NCI-H146 (cell line): ENCODE data around the gene GTF2H4.
"Not testable (repeated sequence)": the region's sequence is repeated elsewhere in the genome, so short reads cannot be mapped to it uniquely, and the experiment has no call there.

Experiments
- DNase-seq: peaks from one replicate; lab custom pipeline; 2025; lab: John Stamatoyannopoulos, UW

Gene GTF2H4

DNA sequence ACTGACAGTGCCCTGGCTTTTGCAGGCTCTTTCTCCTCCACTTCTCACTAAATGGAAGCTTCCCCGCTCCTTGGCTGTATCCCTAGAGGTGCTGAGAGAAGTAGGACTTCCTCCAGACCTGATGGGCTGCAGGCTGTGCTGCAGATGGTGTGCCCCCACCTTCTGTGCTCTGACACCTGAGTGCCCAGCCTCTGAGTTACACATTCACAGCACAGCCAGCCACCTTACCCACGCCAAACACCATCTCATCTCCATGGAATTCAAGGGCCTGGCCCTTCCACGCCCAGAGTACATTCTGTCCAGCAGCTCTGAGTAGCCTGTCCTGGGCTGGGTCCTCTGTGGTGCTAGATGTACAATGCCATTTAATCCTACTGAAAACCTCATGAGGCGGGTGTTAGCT lies 18.6 kb downstream of the GTF2H4 start:
- DNase-seq, result no peak

DNA sequence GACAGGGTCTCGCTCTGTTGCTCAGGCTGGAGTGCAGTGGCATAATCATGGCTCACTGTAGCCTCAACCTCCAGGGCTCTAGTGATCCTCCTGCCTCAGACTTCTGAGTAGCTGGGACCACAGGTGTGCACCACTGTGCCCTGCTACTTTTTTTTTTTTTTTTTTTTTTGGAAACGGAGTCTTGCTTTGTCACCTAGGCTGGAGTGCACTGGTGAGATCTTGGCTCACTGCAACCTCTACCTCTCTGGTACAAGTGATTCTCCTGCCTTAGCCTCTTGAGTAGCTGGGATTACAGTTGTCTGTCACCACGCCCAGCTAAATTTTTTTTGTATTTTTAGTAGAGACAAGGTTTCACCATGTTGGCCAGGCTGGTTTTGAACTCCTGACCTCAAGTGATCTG lies 19.1 kb downstream of the GTF2H4 start:
- DNase-seq, result not testable (repeated sequence)

DNA sequence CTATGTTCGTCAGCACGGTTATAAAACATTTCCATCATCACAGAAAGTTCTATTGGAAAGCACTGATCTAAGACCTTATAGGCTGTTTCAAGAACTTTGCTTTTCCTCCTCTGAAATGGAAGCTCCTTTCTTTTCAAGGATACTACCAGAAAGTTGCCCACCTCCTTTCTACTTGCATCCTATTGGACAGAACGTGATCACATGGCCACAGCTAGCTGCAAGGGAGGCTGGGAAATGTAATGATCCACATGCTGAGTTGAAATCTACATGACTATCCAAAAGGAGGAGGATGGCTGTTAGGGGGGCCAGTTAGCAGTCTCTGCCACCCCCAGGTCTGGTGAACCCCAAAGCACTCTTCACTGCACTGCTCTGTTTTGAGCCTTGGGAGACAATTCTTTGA lies 20.7 kb downstream of the GTF2H4 start:
- no peak for DNase-seq

DNA sequence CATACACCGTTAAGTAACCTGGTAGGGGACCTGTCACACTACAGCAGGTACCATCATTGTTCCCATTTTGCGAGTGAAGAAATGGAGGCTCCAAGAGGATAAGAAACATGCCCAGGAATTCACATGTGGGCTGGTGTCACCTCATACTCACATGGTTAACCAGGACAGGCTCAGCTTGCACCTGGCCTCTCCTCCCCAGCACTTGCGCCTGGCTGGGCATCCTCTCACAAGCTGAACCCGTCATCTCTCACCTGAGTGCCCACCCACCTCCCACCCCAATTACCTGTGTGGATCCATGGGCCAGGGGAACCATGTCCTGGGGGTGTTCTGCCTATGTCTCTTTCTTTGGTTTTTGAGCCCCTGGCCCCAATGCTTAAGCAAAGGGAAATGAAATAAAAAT lies 22.5 kb downstream of the GTF2H4 start:
- no peak for DNase-seq

DNA sequence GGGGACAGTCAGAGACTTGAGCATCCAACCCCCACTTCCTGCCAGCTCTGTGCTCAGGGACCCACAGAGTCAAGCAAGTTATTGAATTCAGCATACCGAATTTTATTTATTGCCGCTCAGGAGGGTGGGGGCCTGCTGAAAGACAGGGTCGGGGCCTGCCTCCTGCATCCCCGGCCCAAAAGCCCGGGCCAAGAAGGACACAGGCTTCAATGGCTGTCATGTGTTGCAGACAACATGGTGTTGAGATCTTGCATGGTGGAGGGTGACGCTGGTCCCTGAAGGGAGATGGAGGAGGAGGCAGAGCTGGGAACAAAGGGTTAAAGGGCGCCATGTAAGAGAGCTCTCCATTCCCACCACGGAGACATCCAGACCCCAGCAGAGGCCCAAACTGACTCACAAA lies 23.3 kb downstream of the GTF2H4 start:
- no peak for DNase-seq

DNA sequence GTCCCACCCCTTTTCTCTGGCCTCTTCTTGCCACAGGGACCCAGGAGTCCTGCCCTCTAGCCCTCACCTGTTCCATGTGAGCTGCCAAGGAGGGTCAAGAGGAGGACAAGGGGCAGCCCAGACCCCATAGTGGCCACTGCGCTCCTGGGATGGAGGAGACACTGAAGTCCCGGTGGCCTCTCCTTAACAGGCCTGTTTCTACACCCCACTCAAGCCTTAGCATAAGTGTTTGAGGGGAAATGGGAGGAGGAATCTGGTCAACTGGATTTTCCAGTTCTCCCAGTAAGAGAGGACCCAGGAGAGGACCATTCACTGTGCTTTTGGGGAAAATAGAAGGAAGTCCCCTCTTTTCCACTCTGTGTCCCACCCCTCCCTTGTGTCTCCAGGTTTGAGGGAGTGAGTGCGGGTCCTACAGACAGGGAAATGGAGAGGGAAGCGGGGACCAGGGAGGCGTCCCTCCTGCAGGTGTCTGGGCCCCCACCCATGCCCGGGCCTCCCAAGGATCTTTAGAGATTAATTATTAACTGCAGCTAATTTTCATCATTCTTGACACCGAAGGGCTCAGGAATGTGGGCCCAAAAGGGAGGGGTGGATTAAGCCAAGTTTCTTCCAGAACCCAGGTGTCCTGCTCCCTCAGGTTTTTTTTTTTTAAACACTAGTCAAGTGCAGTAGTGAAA lies 24.1 kb downstream of the GTF2H4 start, which contains the start of gene SFTA2:
Gene SFTA2 (minus strand): TSS at position 202 of the 677 bp plus-strand sequence. CDS start 74 bp downstream, at position 128.
- DNase-seq, result no peak

DNA sequence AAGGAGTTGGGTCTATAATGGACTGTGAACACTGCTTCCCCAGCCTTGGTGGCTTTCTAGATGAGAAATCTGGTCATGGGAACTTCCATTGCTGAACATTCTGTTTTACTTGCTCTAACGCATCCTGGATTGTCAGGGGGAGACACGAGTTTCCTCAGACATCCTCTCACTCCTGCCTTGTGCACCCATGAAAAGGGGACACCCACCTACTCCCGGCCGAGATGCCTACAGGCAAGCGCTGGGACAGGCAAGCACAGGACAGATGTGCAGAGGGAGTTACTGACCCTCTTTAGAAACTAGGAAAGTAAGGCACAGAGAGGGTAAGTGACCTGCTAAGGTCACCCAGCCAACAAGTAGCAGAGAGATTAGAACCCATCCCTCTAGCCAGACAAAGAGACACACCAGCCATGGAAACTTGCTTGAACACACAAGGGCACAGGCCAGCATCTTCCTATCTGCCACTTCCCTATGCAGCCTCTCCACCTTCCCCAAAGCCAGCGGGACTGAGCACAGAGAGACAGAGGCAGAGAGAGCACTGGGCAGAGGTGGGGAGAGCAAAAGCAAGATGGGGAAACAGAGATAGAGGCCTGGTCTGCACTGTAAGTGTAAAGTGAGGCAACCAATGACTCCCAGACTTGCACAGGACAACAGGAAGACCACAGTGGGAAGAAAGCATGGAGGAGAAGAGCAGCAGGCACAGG lies 24.8 kb downstream of the GTF2H4 start:
- no peak for DNase-seq

DNA sequence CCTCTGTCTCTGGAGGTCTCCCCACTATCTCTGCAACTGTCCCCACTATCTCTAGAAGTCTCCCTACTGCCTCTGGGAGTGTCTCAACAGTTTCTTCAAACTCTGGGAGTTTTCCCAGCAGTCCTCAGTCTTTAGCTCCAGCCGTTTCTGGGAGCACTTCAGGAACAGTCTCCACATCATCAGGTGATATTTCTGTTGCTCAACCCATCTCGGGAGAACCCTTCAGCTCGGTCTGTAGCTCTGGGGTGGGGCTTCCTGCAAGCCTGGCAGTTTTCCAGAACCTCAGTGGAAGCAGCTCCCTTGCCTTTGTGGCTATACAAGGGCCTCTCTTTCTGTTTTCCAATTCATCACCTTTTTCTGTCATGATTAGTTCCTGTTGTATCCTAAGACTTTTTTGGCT lies 27.0 kb downstream of the GTF2H4 start:
- DNase-seq, result no peak

DNA sequence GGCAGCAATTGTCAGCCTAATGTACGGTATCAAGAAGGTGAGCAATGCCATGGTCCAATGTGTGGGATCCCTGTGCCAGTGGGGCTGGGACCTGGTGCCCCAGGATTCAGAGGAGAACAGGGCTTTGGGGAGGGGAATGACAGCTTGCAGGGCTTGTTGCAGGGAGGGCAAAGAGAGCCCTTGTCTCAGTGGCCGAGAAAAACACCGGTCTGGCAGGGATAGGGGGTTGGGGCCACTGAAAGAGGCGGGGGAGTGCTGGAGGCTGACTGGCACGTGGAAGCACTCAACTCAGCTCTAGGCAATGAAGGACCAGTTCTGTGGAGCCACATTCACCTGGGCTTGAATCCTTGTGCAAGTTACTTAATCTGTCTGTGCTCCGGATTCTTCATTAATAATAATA lies 29.3 kb downstream of the GTF2H4 start:
- no peak for DNase-seq

DNA sequence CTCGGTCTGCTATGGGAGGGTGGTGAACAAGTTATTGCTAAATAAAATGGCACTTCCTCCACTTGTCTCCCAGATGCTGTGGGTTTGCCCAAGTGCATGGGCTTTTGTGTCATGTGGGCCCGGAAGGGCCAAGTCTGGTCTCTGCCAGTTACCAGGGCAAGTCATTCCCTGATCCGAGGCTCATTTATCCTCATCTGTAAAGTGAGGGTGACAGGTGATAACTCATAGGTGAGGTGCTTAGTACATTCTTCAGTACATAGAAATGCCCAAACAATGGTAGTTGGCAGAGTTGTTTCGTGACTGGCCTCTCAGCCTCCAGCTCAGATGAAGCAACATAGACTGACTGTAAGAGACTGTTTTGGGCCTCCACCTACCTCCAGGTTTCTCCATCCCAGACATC lies 30.7 kb downstream of the GTF2H4 start:
- no peak for DNase-seq

DNA sequence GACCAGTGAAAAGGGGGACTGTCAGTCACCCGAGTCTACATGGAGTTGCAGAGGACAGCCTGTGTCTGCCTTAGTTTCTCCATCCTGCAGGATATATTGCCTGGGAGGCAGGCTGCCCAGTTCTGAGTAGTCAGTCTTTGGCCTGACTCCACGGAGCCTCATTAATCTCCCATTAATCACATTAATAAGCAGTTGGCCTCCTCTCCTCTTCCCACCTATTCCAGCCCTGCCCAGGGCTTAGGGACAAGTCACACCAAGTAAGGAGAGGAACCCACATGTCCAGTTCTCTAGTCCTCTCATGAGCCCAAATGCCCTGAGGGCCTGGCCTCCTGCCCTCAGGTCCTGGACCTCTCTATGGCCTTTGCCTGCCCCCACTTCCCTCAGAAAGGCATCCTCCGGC lies 31.5 kb downstream of the GTF2H4 start:
- no peak for DNase-seq

DNA sequence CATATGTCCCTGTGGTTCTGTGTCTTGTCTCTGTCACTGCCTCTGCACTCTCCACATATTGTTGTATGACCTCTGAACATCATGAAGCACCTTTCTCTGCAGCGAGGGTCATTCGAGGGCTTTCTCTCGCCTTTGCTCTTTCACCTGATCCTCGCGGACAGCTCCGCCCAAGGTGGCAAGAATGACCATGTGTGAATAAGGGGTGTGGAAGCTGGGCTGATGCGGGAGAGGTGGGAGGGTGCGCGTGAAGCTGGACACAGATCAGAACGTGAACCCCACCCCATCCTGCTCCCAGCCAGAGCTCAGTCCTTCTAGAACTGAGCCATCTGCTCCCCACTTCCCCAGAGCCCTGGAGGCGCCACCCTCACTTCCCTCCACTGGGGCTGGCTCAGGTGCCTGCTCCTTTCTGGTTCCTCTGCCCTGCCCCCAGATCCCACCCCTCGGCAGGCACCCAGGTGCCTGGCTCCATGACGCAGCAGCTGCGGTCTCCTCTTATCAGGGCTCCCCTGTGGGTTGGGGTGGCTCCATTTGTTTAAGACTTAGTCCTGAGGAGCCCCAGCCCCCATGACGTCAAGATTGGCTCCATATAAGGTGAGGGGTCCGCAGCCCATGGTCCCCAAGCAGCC lies 32.5 kb downstream of the GTF2H4 start, which contains the start of gene MUCL3:
Gene MUCL3 (plus strand): TSS at position 613 of the 626 bp plus-strand sequence. CDS start 27 bp downstream, outside the sequence.
- no peak for DNase-seq

DNA sequence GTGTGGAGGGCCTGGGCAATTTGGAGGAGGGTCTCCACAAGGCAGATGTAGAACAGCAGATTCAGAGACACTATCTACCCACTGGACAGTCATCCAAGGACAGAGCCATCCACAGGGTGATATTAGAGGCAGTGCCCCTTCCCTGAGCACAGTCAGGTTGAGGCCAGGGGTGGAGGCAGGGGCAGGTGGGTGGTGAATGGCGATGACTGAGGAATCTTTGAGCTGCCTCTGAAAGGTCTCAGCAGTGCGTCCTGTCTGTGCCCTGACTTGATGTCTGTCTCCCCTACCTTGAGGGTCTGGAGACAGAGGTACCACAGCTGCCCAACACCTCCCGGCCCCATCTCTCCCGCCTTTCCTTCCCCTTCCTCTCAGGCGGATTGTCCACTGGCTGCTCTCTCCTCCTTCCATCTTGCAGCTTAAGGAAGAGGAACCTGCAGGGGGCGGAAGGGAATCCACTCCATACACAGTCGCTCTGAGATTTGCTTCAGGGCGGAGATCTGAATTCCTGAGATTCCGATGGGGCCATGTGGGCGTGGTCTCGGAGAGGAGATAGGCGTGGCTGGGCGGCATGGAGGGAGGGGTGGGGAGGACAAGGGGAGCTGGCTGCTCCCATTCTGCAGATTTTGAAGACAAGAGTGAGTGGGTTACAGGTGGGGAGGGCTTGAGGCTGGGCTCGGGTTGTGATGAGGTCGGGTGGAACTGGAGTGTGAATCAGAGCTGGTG lies 34.5 kb downstream of the GTF2H4 start:
- DNase-seq, result no peak

DNA sequence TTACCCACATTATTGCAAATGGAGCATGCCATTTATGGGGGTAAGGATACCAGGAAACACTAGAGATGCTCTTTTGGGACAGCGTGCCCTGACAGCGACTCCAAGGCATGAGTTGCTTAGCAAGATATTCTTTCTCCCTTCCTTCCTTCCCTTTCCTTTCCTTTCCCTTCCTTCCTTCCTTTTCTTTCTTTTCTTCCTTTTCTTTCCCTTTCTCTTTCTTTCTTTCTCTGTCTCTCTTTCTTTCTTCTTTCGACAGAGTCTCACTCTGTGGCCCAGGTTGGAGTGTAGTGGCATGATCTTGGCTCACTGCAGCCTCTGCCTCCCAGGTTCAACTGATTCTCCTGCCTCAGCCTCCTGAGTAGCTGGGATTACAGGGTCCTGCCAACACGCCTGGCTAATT lies 36.0 kb downstream of the GTF2H4 start:
- no peak for DNase-seq

DNA sequence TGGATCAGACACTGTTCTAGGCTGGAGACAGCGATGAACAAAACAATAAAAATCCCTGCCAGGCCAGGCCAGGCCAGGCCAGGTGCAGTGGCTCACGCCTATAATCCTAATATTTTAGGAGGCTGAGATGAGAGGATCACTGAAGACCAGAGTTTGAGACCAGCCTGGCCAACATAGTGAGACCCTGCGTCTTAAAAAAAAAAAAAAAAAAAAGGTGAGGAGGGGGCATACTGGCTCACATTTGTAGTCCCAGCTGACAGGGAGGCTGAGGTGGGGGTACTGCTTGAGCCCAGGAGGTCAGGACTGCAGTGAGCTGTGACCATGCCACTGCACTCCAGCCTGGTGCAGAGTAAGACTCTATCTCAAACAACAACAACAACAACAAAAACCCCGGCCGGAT lies 37.3 kb downstream of the GTF2H4 start:
- DNase-seq, result no peak

DNA sequence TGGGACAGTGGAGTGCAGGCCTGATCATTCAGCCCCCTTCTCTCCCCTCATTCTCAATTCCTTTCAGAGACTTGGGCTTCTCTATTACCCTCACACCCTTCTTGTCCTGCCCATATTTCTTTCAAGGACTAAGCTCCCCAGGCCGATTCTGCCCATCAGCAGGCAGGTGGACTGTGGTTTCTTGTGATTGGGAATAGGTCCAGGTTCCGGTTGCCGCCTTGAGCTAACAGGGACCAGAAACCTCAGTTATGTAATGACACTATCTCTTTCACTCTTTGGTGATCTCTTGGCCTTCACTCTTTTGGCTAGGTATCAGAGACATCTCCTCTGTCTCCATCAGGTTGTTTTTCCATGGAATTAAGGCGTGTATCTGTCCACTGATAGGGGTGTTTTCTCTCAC lies 39.2 kb downstream of the GTF2H4 start:
- no peak for DNase-seq

DNA sequence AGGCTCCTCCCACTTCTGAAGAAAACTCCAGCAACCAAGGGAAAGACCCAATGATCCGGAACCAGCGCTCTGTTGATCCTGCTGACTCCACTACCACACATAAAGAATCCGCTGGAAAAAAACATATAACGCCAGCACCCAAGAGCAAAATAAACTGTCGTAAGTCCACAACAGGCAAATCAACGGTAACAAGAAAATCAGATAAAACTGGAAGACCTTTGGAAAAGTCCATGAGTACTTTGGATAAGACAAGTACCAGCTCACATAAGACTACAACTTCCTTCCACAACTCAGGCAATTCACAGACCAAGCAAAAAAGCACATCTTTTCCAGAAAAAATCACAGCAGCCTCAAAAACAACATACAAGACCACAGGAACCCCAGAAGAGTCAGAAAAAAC lies 40.8 kb downstream of the GTF2H4 start:
- DNase-seq, result no peak

DNA sequence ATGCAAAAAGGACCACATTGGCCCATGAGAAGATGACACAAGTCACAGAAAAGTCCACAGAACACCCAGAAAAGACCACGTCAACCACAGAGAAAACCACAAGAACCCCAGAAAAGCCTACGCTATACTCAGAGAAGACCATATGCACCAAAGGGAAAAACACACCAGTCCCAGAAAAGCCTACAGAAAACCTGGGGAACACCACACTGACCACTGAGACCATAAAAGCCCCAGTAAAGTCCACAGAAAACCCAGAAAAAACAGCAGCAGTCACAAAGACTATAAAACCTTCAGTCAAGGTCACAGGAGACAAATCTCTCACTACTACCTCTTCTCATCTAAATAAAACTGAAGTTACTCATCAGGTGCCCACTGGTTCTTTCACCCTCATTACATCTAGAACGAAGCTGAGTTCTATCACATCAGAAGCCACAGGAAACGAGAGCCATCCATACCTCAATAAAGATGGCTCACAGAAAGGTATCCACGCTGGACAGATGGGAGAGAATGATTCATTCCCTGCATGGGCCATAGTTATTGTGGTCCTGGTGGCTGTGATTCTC lies 44.0 kb downstream of the GTF2H4 start:
- DNase-seq, result no peak

DNA sequence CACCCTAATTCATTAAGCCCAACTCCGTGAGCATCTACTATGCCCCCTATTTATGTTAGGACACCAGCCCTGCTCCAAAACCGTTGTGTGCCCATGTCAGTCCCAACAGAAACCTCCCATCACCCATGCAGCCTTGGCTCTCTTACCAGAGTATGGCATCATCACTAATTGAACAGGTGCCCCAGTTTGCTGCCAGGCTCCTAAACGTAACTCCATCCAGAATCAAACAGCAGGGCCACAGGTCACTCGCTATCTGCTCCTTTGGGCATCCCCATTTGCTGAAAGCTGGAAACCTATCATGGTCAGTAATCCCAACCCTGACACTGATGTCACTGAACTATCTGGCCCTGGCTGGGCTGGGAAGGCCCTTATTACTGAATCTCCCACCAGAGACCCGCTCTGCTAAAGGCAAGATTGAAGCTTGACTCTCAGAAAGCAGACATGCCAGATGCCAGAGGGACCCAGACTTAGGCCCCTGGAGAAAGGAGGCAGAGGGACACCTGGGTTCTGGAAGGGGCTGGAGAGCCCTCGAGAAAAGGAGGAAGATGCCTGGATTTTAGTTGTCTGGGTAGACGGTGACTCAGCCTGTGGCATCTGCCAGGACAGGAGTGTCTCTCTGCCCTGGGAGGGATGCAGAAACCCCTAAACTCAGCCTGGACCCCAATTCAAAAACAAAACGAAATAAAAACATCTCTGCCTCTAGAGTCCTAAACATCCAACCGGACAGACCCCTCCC lies 46.8 kb downstream of the GTF2H4 start:
- no peak for DNase-seq

DNA sequence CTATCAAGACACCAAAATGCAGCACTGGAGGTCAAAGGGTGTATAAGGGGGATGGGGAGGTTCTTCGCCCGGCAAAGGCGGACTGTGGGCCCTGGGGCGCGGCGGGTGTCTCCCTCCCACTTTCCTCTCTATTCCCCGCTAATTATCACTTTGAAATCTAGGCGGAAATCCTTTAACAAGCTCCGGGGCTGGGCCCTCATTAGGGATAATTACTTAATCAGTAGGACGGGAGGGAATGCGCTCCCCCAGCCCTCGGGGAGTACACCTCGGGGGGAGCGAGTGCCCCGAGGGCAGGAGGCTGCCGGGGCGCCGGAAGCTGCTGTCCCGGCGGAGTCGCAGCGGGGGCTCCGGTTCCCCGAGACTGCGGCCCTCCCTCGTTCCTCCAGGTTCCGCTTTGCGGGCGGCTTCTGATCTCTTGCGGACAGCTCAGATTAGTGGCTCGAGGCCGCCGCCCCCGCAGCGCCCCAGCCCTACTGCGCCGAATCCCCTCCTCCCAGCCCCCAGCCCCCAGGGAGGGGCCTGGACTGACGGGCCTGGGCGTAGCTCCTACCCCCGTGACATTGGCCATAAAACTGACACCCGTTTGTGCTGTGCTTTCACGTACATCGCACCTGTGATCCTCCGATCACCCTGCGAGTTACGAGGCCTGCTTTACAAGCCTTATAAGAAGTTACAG lies 47.5 kb downstream of the GTF2H4 start:
- peak; percentile 71 for DNase-seq

DNA sequence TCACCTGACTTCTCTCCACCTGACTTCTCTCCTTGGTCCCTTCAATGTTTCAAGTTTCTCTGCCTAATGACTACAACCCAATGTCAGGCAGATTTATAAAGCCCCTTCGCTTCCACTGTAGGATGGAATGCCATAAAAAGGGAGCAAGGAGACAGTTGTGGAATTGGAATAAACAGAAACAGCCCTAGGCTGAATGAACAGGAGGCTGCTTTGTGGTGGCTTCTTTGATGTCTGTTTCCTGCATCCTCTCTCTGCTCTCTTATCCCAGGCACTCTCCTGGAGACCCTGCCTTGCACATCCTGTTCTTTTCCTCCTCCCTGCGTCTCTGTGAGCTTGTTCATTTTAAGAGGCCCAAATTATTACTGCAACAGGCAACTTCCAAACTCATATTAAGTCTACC lies 49.7 kb downstream of the GTF2H4 start:
- DNase-seq, result no peak
